Omental fat pad (tissue), 4 donors: Measurements from ENCODE around the gene FGF2. TPM values are rescaled to one million over a fixed set of nuclear protein-coding genes. Genes with fewer than 3 reads are reported as not detected.

Source experiments
- ATAC-seq: fragments of 150-250 bp; one replicate; pipeline ENCODE4 v1.9.1; 2016; ENCODE audit warnings: mild to moderate bottlenecking, moderate library complexity; ENCODE audit not compliant: low FRiP score
- DNase-seq: peaks from one replicate; pipeline ENCODE4 v3.0.0-alpha.2; 2019; ENCODE audit warnings: low spot score
- total RNA-seq, 4 donors: library from RNA; depleted of rRNA; stranded (reverse); fragments of >200 nt; gene quantifications; one replicate each; pipeline ENCODE4 v1.1.0, GENCODE V29; 2016
- TF ChIP-seq, protein P1 (sequence below), 3 donors: fragments of 450-650 bp; IDR thresholded peaks; one replicate each; pipeline ENCODE4 v1.5.1; 2016 to 2017; ENCODE audit warnings: antibody characterized with exemption in 3 of 3, mild to moderate bottlenecking in 3 of 3, moderate library complexity in 2 of 3

FGF2 gene
- total RNA-seq, 4 donors from 2014 or later, result 22.0 to 50.9 (median 27.7) TPM

DNA sequence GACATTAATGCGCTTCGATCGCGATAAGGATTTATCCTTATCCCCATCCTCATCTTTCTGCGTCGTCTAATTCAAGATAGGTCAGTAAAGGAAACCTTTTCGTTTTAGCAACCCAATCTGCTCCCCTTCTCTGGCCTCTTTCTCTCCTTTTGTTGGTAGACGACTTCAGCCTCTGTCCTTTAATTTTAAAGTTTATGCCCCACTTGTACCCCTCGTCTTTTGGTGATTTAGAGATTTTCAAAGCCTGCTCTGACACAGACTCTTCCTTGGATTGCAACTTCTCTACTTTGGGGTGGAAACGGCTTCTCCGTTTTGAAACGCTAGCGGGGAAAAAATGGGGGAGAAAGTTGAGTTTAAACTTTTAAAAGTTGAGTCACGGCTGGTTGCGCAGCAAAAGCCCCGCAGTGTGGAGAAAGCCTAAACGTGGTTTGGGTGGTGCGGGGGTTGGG, 528 bp upstream of the FGF2 start:
- ATAC-seq (peak; percentile 43), DNase-seq (no peak)
- TF ChIP-seq, protein P1, sequence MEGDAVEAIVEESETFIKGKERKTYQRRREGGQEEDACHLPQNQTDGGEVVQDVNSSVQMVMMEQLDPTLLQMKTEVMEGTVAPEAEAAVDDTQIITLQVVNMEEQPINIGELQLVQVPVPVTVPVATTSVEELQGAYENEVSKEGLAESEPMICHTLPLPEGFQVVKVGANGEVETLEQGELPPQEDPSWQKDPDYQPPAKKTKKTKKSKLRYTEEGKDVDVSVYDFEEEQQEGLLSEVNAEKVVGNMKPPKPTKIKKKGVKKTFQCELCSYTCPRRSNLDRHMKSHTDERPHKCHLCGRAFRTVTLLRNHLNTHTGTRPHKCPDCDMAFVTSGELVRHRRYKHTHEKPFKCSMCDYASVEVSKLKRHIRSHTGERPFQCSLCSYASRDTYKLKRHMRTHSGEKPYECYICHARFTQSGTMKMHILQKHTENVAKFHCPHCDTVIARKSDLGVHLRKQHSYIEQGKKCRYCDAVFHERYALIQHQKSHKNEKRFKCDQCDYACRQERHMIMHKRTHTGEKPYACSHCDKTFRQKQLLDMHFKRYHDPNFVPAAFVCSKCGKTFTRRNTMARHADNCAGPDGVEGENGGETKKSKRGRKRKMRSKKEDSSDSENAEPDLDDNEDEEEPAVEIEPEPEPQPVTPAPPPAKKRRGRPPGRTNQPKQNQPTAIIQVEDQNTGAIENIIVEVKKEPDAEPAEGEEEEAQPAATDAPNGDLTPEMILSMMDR (IDR thresholded peaks at IDR 0.05), result no peak

DNA sequence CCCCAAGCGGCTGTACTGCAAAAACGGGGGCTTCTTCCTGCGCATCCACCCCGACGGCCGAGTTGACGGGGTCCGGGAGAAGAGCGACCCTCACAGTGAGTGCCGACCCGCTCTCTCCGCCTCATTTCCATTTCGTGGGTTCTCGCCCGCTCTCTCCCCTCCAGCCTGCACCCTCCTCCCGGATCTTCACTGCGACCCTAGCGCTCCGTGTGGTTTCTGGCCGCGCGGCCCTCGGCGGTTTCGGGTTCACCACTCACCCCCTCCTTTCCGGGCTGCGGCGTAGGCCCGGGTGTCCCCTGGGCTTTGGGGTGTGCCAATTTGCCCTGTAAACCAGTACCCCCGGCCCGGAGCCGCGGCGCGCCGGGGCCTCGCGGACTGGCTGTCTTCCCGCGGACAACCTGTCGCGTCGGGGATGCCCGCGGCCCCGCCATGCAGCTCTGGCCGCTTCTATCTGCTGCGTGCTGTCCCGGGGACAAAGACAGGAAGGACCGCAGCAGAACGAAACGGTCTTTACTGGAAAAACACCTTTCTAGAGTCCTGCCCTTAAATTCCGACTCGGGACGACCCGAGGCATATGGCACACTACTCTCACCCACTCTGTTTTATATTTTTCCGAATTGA, 737 bp downstream of the FGF2 start:
- ATAC-seq (peak; percentile 58), DNase-seq (no peak)
- TF ChIP-seq, protein P1 (IDR thresholded peaks at IDR 0.05), result no peak

DNA sequence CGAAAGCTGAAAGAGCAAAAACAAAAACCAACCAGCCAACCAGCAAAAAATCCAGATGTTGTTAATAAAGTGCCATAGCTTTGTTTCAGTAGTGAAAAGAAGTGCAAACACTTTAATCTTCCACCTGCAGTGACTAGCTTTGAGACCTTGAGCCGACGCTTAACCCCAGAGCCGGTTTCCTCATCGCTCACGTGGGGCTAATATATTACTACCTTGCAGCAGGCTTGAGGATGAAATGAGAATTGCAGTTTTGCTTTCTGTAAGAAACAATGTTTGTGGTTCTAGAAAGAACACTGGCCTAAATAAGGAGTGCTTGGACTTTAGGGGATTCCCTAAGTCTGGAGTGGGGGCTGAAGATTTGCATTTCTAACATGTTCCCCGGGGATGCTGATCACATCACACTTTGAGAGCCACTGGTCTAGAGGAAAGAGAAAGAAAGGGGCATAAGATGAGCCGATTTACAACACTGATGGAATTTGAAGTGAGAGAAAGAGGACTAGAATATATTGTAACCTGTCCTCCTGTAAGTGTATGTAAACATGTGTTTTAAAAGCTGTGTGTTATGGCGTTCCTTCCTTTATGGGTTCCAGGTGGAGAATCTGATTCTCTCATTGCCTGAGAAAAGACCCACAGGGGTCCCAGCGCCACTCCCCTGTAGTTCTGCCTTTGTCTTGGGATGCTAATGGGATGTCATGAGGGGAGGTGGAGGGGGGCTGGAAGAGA, 1.4 kb downstream of the FGF2 start:
- TF ChIP-seq, protein P1 (IDR thresholded peaks at IDR 0.05), result no peak
- ATAC-seq, result peak; percentile 69
- DNase-seq, result peak; percentile 39

DNA sequence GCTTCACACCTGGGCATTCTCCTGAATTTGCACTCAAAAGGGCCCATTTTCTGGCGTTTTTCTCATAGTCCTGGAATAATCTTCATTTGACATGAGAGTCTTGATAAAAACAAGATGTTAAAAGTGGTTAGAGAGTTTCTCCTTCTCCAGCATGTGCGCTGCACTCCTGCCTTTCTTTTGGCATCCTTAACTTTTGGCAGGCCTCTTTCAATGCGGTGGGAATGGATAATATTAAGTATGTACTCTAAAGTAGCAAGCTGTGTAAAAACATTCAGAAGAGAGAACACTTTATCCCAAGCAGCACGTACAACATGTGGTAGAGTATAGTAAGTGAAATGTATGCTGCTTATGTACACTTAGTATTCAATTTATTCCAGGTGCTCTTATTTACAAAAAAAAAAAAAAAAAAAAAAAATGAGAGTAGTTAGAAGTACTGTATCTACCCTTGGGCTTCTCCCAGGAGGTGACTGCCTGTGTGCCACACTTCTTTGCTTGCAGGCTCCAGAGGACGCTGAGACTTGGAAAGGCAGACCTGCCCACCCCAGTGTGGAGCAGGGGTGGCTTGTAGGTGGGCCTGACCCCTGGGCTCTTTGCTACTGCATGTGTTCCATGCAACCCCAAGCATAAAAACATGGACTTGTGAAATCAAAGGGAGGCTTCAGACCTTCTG, 3.9 kb downstream of the FGF2 start:
- TF ChIP-seq, protein P1 (IDR thresholded peaks at IDR 0.05), result no peak
- DNase-seq, result no peak
- ATAC-seq, result no peak

DNA sequence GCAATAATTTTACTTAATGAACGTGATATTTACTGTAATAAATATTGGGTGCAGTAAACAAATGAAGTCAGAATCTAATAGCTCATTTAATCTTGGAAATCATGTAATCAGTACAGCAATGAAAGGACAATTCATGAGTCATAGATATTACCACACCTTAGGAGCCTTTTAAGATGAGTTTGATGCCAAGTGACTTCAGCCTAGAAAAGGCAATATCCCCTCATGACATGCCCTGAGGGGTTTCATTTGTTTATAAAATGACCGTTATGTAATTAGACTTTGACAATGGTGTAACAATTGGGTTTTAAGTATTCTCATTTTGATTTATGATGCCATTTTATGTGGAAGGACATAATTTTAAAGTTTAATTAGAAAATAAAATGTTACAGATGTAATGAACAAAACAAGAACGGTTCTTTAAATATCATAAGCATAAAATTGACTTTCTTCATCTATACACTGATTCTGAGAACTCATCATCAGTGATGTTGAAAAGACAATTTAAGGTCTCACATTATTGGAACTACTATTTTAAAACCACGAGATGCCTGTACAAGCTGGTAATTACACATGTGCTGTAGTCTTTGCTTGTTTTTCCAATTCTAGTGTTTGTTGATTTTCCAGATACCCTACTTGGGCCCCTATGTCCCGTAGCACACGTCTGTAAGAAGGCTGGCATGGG, 5.0 kb downstream of the FGF2 start:
- no peak for DNase-seq
- no peak for ATAC-seq
- TF ChIP-seq, protein P1 (IDR thresholded peaks at IDR 0.05), result no peak

DNA sequence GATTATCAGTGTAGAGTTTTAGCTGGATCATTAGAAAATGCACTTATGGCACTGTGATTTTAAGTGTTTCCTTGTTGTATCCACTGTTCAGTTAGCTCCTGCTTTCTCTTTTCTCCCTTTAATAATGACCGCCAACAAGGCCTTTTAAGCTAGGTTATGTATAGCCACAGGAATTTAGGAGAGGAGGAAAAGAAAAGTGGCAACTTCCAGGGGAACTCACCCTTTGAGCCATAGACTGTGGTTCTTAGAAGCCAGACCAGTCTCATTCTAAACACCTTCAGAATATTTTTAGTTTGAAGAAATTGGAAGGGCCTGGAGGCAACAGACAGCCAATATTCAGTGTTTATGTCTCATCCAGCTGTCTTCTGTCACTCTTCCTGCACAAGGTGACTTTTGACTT, 6.1 kb downstream of the FGF2 start:
- TF ChIP-seq, protein P1 (IDR thresholded peaks at IDR 0.05), result no peak
- ATAC-seq (no peak), DNase-seq (no peak)
